ENCODE data around the gene RND2. TPM values are rescaled to one million over a fixed set of nuclear protein-coding genes. Genes with fewer than 3 reads are reported as not detected.
"Not testable (repeated sequence)": the region's sequence is repeated elsewhere in the genome, so short reads cannot be mapped to it uniquely, and the experiment has no call there.

RND2 gene
- total RNA-seq, 5 donors from 2014 or later (not counting 1 experiment from before 2014, with no cell fraction given), result 0.08 to 0.64 (median 0.32) TPM

- POLR2A ChIA-PET, H3K4me3 Mint-ChIP-seq: not testable (repeated sequence)
- WGBS (ENCODE audit: insufficient coverage), result 89% methylated on average over 10 of the region's 13 CpGs
Observed at GRCh38 chr17:43000894-43001293, 24.1 kb upstream of the RND2 start.

GRCh38 chr17:43003542-43004172 is 21.4 kb upstream of the RND2 start:
- no peak for DNase-seq
- ChIA-PET CTCF (no interaction called here), POLR2A (no interaction called here)
- Mint-ChIP-seq H3K27me3 (no peaks in the 10 kb centered on the region), H3K9me3 (no peaks in the 10 kb centered on the region), H3K36me3 (peaks cover 24% of the 10 kb centered on the region), H3K4me1 (peaks cover 24 to 28% (median 27%) of the 10 kb centered on the region in 3 donors), H3K4me3 (no peak overlapping the region), H3K27ac (no peak overlapping the region)
- ATAC-seq (replicated peaks in 1 of 4), result no peak
- Histone ChIP-seq H3K27me3 (replicated peaks in 1 of 2; ENCODE audit: control insufficient read depth in 2 of 2, extremely low read depth in 1 of 2, insufficient read depth in 2 of 2, low read length in 1 of 2) (no peaks in the 10 kb centered on the region), H3K4me1 (ENCODE audit: control insufficient read depth in 1 of 2, extremely low read depth in 1 of 2, insufficient read depth in 2 of 2, low read length in 2 of 2) (peaks cover 2 to 44% of the 10 kb centered on the region in 2 experiments), H3K9me3 (no peaks in the 10 kb centered on the region), H3K36me3 (ENCODE audit: control insufficient read depth in 2 of 2, extremely low read depth in 1 of 2, insufficient read depth in 1 of 2, low read length in 1 of 2) (peaks cover 12 to 44% of the 10 kb centered on the region in 2 donors), H3K27ac (ENCODE audit: low read length) (no peak overlapping the region), H3K4me3 (ENCODE audit: control insufficient read depth in 1 of 2, extremely low read depth in 1 of 2, low read length in 1 of 2) (no peak overlapping the region)
- WGBS (ENCODE audit: insufficient coverage), result 83% methylated on average over 3 of the region's 5 CpGs

More at GRCh38 chr17:43000894-43001293, 24.1 kb upstream of the RND2 start:
- H3K4me3 ChIP-seq (ENCODE audit: control insufficient read depth in 1 of 2, extremely low read depth in 1 of 2, low read length in 1 of 2); H3K27ac Mint-ChIP-seq; H3K9me3 ChIP-seq; H3K27ac ChIP-seq (ENCODE audit: low read length); DNase-seq; ATAC-seq (replicated peaks in 1 of 4); H3K27me3 Mint-ChIP-seq; H3K27me3 ChIP-seq (replicated peaks in 1 of 2; ENCODE audit: control insufficient read depth in 2 of 2, extremely low read depth in 1 of 2, insufficient read depth in 2 of 2, low read length in 1 of 2); H3K9me3 Mint-ChIP-seq: not testable (repeated sequence)
- Histone ChIP-seq H3K4me1 (ENCODE audit: control insufficient read depth in 1 of 2, extremely low read depth in 1 of 2, insufficient read depth in 2 of 2, low read length in 2 of 2) (peaks cover 3 to 27% of the 10 kb centered on the region in 2 experiments), H3K36me3 (ENCODE audit: control insufficient read depth in 2 of 2, extremely low read depth in 1 of 2, insufficient read depth in 1 of 2, low read length in 1 of 2) (peaks cover 12 to 44% of the 10 kb centered on the region in 2 donors)
- CTCF ChIA-PET, result interaction anchor here in 1 of 2 donors (0.6 kb wide), 1 partner anchor 335 kb away, joined by 5 read pairs; no protein-coding TSS in a partner anchor
- peaks cover 24 to 30% (median 26%) of the 10 kb centered on the region in 3 donors for H3K4me1 Mint-ChIP-seq
- H3K36me3 Mint-ChIP-seq, result peaks cover 27% of the 10 kb centered on the region

GRCh38 chr17:43006639-43007551 is 18.1 kb upstream of the RND2 start, which contains the start of gene IFI35:
Gene IFI35 (plus strand): TSS chr17:43006784. CDS start chr17:43006948, 164 bp downstream.
- peaks cover 6 to 24% of the 10 kb centered on the region in 2 donors for H3K36me3 ChIP-seq (ENCODE audit: control insufficient read depth in 2 of 2, extremely low read depth in 1 of 2, insufficient read depth in 1 of 2, low read length in 1 of 2)
- H3K27me3 ChIP-seq (replicated peaks in 1 of 2; ENCODE audit: control insufficient read depth in 2 of 2, extremely low read depth in 1 of 2, insufficient read depth in 2 of 2, low read length in 1 of 2), result no peaks in the 10 kb centered on the region
- CTCF ChIA-PET, result interaction anchor here in 1 of 2 donors (1.0 to 2.3 kb wide), 6 partner anchors 9 to 477 kb away, joined by 3 to 15 read pairs (median 4); partner anchors contain the start of genes DHX8, RPL27 and VAT1

GRCh38 chr17:43010667-43011308 is 14.2 kb upstream of the RND2 start:
- WGBS (ENCODE audit: insufficient coverage), result 100% methylated on average over 2 of the region's 5 CpGs
- Mint-ChIP-seq H3K4me3 (no peak overlapping the region), H3K36me3 (peaks cover 18% of the 10 kb centered on the region), H3K27ac (peak overlapping the region in 1 of 2 donors; percentile 22), H3K27me3 (no peaks in the 10 kb centered on the region), H3K4me1 (peaks cover 18 to 29% (median 27%) of the 10 kb centered on the region in 3 donors), H3K9me3 (no peaks in the 10 kb centered on the region)
- no peaks in the 10 kb centered on the region for H3K27me3 ChIP-seq (replicated peaks in 1 of 2; ENCODE audit: control insufficient read depth in 2 of 2, extremely low read depth in 1 of 2, insufficient read depth in 2 of 2, low read length in 1 of 2)
- CTCF ChIA-PET, result no interaction called here
- no peak for ATAC-seq (replicated peaks in 1 of 4)
- no peak for DNase-seq
- POLR2A ChIA-PET, result no interaction called here
- H3K4me1 ChIP-seq (ENCODE audit: control insufficient read depth in 1 of 2, extremely low read depth in 1 of 2, insufficient read depth in 2 of 2, low read length in 2 of 2), result peaks cover 2 to 31% of the 10 kb centered on the region in 2 experiments
- H3K4me3 ChIP-seq (ENCODE audit: control insufficient read depth in 1 of 2, extremely low read depth in 1 of 2, low read length in 1 of 2), result no peak overlapping the region
- H3K27ac ChIP-seq (ENCODE audit: low read length), result no peak overlapping the region
- H3K9me3 ChIP-seq, result no peaks in the 10 kb centered on the region
- peaks cover 0 to 30% of the 10 kb centered on the region in 2 donors for H3K36me3 ChIP-seq (ENCODE audit: control insufficient read depth in 2 of 2, extremely low read depth in 1 of 2, insufficient read depth in 1 of 2, low read length in 1 of 2)

More at GRCh38 chr17:43006639-43007551, 18.1 kb upstream of the RND2 start, which contains the start of gene IFI35:
- peak; percentile 68 to 90 (median 81) for DNase-seq
- POLR2A ChIA-PET, result interaction anchor here in 1 of 2 donors (1.0 kb wide), 1 partner anchor 9 kb away, joined by 7 read pairs; the partner anchor contains the start of gene RPL27
- no peaks in the 10 kb centered on the region for H3K9me3 Mint-ChIP-seq
- Histone ChIP-seq H3K9me3 (no peaks in the 10 kb centered on the region), H3K4me3 (ENCODE audit: control insufficient read depth in 1 of 2, extremely low read depth in 1 of 2, low read length in 1 of 2) (peak within 1 kb of the TSS; percentile 88), H3K27ac (ENCODE audit: low read length) (peak within 1 kb of the TSS; percentile 80), H3K4me1 (ENCODE audit: control insufficient read depth in 1 of 2, extremely low read depth in 1 of 2, insufficient read depth in 2 of 2, low read length in 2 of 2) (peaks cover 2 to 30% of the 10 kb centered on the region in 2 experiments)
- peaks cover 18 to 25% (median 23%) of the 10 kb centered on the region in 3 donors for H3K4me1 Mint-ChIP-seq
- 0% methylated on average over 9 of the region's 18 CpGs for WGBS (ENCODE audit: insufficient coverage)
- H3K27ac Mint-ChIP-seq, result peak within 1 kb of the TSS; percentile 100
- ATAC-seq (replicated peaks in 1 of 4), result peak; percentile 98 to 99 (median 99)
- peak within 1 kb of the TSS; percentile 92 to 99 (median 99) for H3K4me3 Mint-ChIP-seq
- no peaks in the 10 kb centered on the region for H3K27me3 Mint-ChIP-seq
- peaks cover 17% of the 10 kb centered on the region for H3K36me3 Mint-ChIP-seq

- Histone ChIP-seq H3K27ac (ENCODE audit: low read length) (no peak overlapping the region), H3K36me3 (ENCODE audit: control insufficient read depth in 2 of 2, extremely low read depth in 1 of 2, insufficient read depth in 1 of 2, low read length in 1 of 2) (peaks cover 0 to 30% of the 10 kb centered on the region in 2 donors), H3K27me3 (replicated peaks in 1 of 2; ENCODE audit: control insufficient read depth in 2 of 2, extremely low read depth in 1 of 2, insufficient read depth in 2 of 2, low read length in 1 of 2) (no peaks in the 10 kb centered on the region), H3K4me1 (ENCODE audit: control insufficient read depth in 1 of 2, extremely low read depth in 1 of 2, insufficient read depth in 2 of 2, low read length in 2 of 2) (peaks cover 2 to 22% of the 10 kb centered on the region in 2 experiments), H3K4me3 (ENCODE audit: control insufficient read depth in 1 of 2, extremely low read depth in 1 of 2, low read length in 1 of 2) (no peak overlapping the region), H3K9me3 (no peaks in the 10 kb centered on the region)
- Mint-ChIP-seq H3K9me3 (no peaks in the 10 kb centered on the region), H3K4me1 (peaks cover 11 to 23% (median 21%) of the 10 kb centered on the region in 3 donors), H3K4me3 (no peak overlapping the region), H3K36me3 (peaks cover 18% of the 10 kb centered on the region), H3K27ac (no peak overlapping the region), H3K27me3 (no peaks in the 10 kb centered on the region)
- DNase-seq (no peak), ATAC-seq (replicated peaks in 1 of 4) (no peak)
- WGBS (ENCODE audit: insufficient coverage), result 99% methylated on average over 8 of the region's 15 CpGs
- ChIA-PET POLR2A (no interaction called here), CTCF (no interaction called here)
Observed at GRCh38 chr17:43011728-43012472, 13.1 kb upstream of the RND2 start.

All from T-cell (primary cell).